HCT116 (cell line): ENCODE results near the gene NINJ2. TPM values are rescaled to one million over a fixed set of nuclear protein-coding genes. Genes with fewer than 3 reads are reported as not detected.

Experiments
- ATAC-seq: fragments of 200-7000 bp; cut with Tn5 transposase; 2 replicates; pipeline ENCODE4 v1.9.1; 2020; ENCODE audit warnings: mild to moderate bottlenecking, moderate library complexity
- BruUV-seq: library from RNA; stranded (reverse); fragments of 400-500 nt; replicated peaks from 2 replicates; lab custom pipeline; 2021; lab: Mats Ljungman, UMichigan
- CTCF ChIA-PET: fragments of 300-600 bp; sonication (Branson Sonifier 250); formaldehyde crosslinking; loops from one replicate; lab custom pipeline; 2021; ENCODE audit warnings: antibody characterized with exemption; lab: Charles Lee
- POLR2A ChIA-PET: fragments of 300-600, 350-600 bp; sonication (Branson Sonifier 250); formaldehyde crosslinking; loops from one replicate; lab custom pipeline; 2021; ENCODE audit warnings: antibody characterized with exemption; lab: Charles Lee
- RAD21 ChIA-PET, 2 experiments: fragments of 300-600 bp; sonication (Branson Sonifier 250); formaldehyde crosslinking; loops; one replicate each; lab custom pipeline; 2023; ENCODE audit warnings: low total read pairs in 2 of 2; ENCODE audit not compliant: uncharacterized antibody in 2 of 2, unreplicated experiment in 2 of 2, low non-redundant PET in 1 of 2; lab: Charles Lee
- DNase-seq: peaks from one replicate; pipeline ENCODE4 v3.0.0-alpha.2; 2010; ENCODE audit warnings: low read depth, low spot score
- H2AFZ ChIP-seq: fragments of 200-600 bp; shearing (Covaris generic), sonication (generic); 2 replicates; pipeline ENCODE4 v1.6.1; 2017; ENCODE audit warnings: low read depth, mixed run types, mixed read lengths, antibody characterized with exemption, low read length; ENCODE audit not compliant: poor library complexity, severe bottlenecking
- H3K27ac ChIP-seq: 2 replicates; pipeline ENCODE4 v1.5.1; 2012; ENCODE audit warnings: low read depth, low read length
- H3K27me3 ChIP-seq: fragments of 200-600 bp; sonication (generic); 2 replicates; pipeline ENCODE4 v1.6.1; 2016; ENCODE audit warnings: mixed run types, low read length, mixed read lengths; ENCODE audit not compliant: insufficient read depth
- H3K36me3 ChIP-seq, 2 experiments: fragments of 200-500 bp in 1 of 2; fragments of 200-600 bp in 1 of 2; sonication (Bioruptor generic) in 1 of 2; sonication (generic) in 1 of 2; 2 replicates each; pipeline versions ENCODE4 v1.5.1 to v1.6.1; 2014 to 2016; ENCODE audit warnings: low read length in 2 of 2, inconsistent platforms in 1 of 2, mixed read lengths in 1 of 2, mixed run types in 1 of 2; ENCODE audit not compliant: insufficient read depth in 2 of 2, control insufficient read depth in 1 of 2
- H3K4me1 ChIP-seq, 2 experiments: fragments of 200-600 bp in 1 of 2; sonication (generic) in 1 of 2; 2 replicates each; pipeline versions ENCODE4 v1.5.1 to v1.6.1; 2012 to 2017; ENCODE audit warnings: low read length in 2 of 2, inconsistent platforms in 1 of 2, mild to moderate bottlenecking in 1 of 2, mixed read lengths in 1 of 2, mixed run types in 1 of 2, moderate library complexity in 1 of 2; ENCODE audit not compliant: insufficient read depth in 2 of 2, control insufficient read depth in 1 of 2
- H3K4me2 ChIP-seq: fragments of 200-600 bp; sonication (generic); 2 replicates; pipeline ENCODE4 v1.6.1; 2017; ENCODE audit warnings: mixed run types, low read length, mixed read lengths
- H3K4me3 ChIP-seq, 2 experiments: fragments of 200-600 bp in 1 of 2; sonication (generic) in 1 of 2; replicated peaks in 1 of 2; 2 replicates each; pipeline ENCODE4 v1.5.1; 2011 to 2016; ENCODE audit warnings: low read length in 2 of 2, control low read depth in 1 of 2, low read depth in 1 of 2, mild to moderate bottlenecking in 1 of 2, mixed read lengths in 1 of 2, mixed run types in 1 of 2
- H3K79me2 ChIP-seq: fragments of 200-600 bp; sonication (generic); 2 replicates; pipeline ENCODE4 v1.6.1; 2017; ENCODE audit warnings: mild to moderate bottlenecking, mixed run types, low read length, moderate library complexity, mixed read lengths; ENCODE audit not compliant: insufficient read depth
- H3K9ac ChIP-seq: fragments of 200-600 bp; sonication (generic); 2 replicates; pipeline ENCODE4 v1.6.1; 2016; ENCODE audit warnings: low read length, mixed read lengths
- H3K9me2 ChIP-seq: fragments of 200-600 bp; sonication (generic), shearing (Covaris generic); 2 replicates; pipeline ENCODE4 v1.6.1; 2017; ENCODE audit warnings: mixed run types, mild to moderate bottlenecking, moderate library complexity; ENCODE audit not compliant: insufficient read depth
- H3K9me3 ChIP-seq, 2 experiments: fragments of 200-500 bp in 1 of 2; fragments of 200-600 bp in 1 of 2; sonication (Bioruptor generic) in 1 of 2; sonication (generic) in 1 of 2; 2 replicates each; pipeline ENCODE4 v1.6.1; 2014 to 2017; ENCODE audit warnings: low read length in 2 of 2, mixed read lengths in 2 of 2, inconsistent platforms in 1 of 2, low read depth in 1 of 2, mild to moderate bottlenecking in 1 of 2, mixed run types in 1 of 2, moderate library complexity in 1 of 2; ENCODE audit not compliant: control insufficient read depth in 1 of 2, insufficient read depth in 1 of 2
- H4K20me1 ChIP-seq: fragments of 200-600 bp; sonication (generic), shearing (Covaris generic); 2 replicates; pipeline ENCODE4 v1.6.1; 2017; ENCODE audit warnings: mixed run types, mild to moderate bottlenecking, moderate library complexity; ENCODE audit not compliant: insufficient read depth
- CEBPB ChIP-seq: IDR thresholded peaks from 2 replicates; pipeline ENCODE4 v1.6.1; 2012; ENCODE audit warnings: low read depth
- EGR1 ChIP-seq: IDR thresholded peaks from 2 replicates; pipeline ENCODE4 v1.6.1; 2012; ENCODE audit warnings: low read depth
- EZH2 ChIP-seq: fragments of 200-600 bp; sonication (generic); IDR thresholded peaks from 2 replicates; pipeline ENCODE4 v1.6.1; 2017; ENCODE audit warnings: antibody characterized with exemption, mixed run types
- EZH2phosphoT487 ChIP-seq: fragments of 200-600 bp; IDR thresholded peaks from 2 replicates; pipeline ENCODE4 v1.6.1; 2018; ENCODE audit warnings: antibody characterized with exemption, borderline replicate concordance
- JUND ChIP-seq: IDR thresholded peaks from 2 replicates; pipeline ENCODE4 v1.6.1; 2012
- POLR2A ChIP-seq: IDR thresholded peaks from 2 replicates; pipeline ENCODE4 v1.7.0; 2011; ENCODE audit warnings: borderline replicate concordance; ENCODE audit not compliant: insufficient read depth, insufficient read length; ENCODE audit errors: extremely low read depth
- SRF ChIP-seq: IDR thresholded peaks from 2 replicates; pipeline ENCODE4 v1.6.1; 2012; ENCODE audit warnings: low read depth
- TCF7L2 ChIP-seq: IDR thresholded peaks from 2 replicates; pipeline ENCODE4 v1.7.0; 2011; ENCODE audit warnings: borderline replicate concordance, inconsistent platforms; ENCODE audit not compliant: insufficient read depth, insufficient read length; ENCODE audit errors: extremely low read depth
- YY1 ChIP-seq: IDR thresholded peaks from 2 replicates; pipeline ENCODE4 v1.6.1; 2011; ENCODE audit warnings: low read length, low read depth, moderate library complexity, mild to moderate bottlenecking; ENCODE audit not compliant: insufficient replicate concordance; ENCODE audit errors: extremely low read depth
- ZFX ChIP-seq: fragments of 450-650 bp; IDR thresholded peaks from 2 replicates; pipeline ENCODE4 v1.6.1; 2017
- intact Hi-C: fragments of 100-400 bp; cut with micrococcal nuclease; formaldehyde crosslinking; loops from 2 replicates; pipeline ENCODE4 v1.10.0; 2022
- total RNA-seq: library from RNA; stranded (reverse); gene quantifications from one replicate; pipeline ENCODE4 v1.2.1, GENCODE V29; 2021; ENCODE audit not compliant: unreplicated experiment
- TF ChIP-seq, protein P1 (sequence below): IDR thresholded peaks from 2 replicates; pipeline ENCODE4 v1.6.1; 2012
- TF ChIP-seq, protein P2 (sequence below), 3 experiments: fragments of 200-600 bp in 1 of 3; sonication (generic) in 1 of 3; IDR thresholded peaks in 2 of 3; conservative IDR thresholded peaks in 1 of 3; 2 replicates each; pipeline ENCODE4 v1.5.1; 2012 to 2017; ENCODE audit warnings: low read depth in 2 of 3, low read length in 2 of 3, antibody characterized with exemption in 1 of 3, borderline replicate concordance in 1 of 3, control low read depth in 1 of 3, mild to moderate bottlenecking in 1 of 3, mixed read lengths in 1 of 3, mixed run types in 1 of 3, moderate library complexity in 1 of 3; ENCODE audit not compliant: insufficient read depth in 1 of 3

NINJ2 gene
- total RNA-seq, 1 experiment from 2014 or later = not detected

GRCh38 chr12:568486-568885, 94.8 kb downstream of the NINJ2 start (continued):
- TF ChIP-seq EZH2 (no peak), CEBPB (no peak), ZFX (no peak), EGR1 (no peak)
- TF ChIP-seq, protein P1, sequence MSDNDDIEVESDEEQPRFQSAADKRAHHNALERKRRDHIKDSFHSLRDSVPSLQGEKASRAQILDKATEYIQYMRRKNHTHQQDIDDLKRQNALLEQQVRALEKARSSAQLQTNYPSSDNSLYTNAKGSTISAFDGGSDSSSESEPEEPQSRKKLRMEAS = no peak
- TF ChIP-seq, all 23 proteins: peak for 0

DNA sequence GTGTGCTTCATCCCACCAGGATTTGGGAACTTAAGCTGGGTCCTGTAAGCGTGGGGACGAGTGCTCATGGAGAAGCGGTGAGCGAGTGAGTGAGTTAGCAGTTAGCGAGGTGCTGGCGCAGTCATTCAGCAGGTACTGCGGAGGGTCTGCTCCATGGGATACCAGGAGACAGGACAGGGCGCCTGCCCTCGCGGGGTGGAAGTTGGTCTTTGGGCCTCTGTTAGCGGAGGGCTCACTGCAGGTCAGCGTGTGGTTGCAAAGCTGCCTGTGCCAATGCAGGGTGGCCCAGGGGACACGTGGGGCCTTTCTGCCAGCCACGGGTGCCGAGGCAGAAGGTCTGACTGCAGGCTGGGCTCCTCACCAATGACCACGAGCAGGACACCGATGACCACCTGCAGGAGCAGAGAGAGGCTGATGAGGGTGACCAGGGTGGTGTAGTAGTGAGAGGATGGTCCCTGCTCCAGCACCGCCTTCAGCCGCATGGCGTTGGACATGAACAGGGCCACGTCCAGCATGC, 97.6 kb downstream of the NINJ2 start:
- H4K20me1 ChIP-seq = no peaks in the 10 kb centered on the region
- H3K79me2 ChIP-seq = no peaks in the 10 kb centered on the region
- H3K4me2 ChIP-seq = no peak overlapping the region
- BruUV-seq = no TSS peak
- ChIA-PET RAD21 (no interaction called here), POLR2A (no interaction called here), CTCF (interaction anchor here (1.0 kb wide), 1 partner anchor 10 kb away, joined by 3 read pairs; no protein-coding TSS in a partner anchor)
- ATAC-seq = no peak
- no peak overlapping the region for H3K27ac ChIP-seq
- H3K9ac ChIP-seq = no peak overlapping the region
- no peaks in the 10 kb centered on the region for H3K9me2 ChIP-seq
- no peaks in the 10 kb centered on the region for H3K36me3 ChIP-seq
- no peaks in the 10 kb centered on the region for H3K27me3 ChIP-seq
- DNase-seq = no peak
- H2AFZ ChIP-seq = no peak overlapping the region
- H3K4me1 ChIP-seq = peaks cover 0 to 15% of the 10 kb centered on the region in 2 experiments; a peak in 3 of 4 replicates
- no peak overlapping the region for H3K4me3 ChIP-seq
- intact Hi-C loops = no loop called here
- no peaks in the 10 kb centered on the region for H3K9me3 ChIP-seq
- TF ChIP-seq TCF7L2 (no peak), EZH2phosphoT487 (no peak), EZH2 (no peak)

DNA sequence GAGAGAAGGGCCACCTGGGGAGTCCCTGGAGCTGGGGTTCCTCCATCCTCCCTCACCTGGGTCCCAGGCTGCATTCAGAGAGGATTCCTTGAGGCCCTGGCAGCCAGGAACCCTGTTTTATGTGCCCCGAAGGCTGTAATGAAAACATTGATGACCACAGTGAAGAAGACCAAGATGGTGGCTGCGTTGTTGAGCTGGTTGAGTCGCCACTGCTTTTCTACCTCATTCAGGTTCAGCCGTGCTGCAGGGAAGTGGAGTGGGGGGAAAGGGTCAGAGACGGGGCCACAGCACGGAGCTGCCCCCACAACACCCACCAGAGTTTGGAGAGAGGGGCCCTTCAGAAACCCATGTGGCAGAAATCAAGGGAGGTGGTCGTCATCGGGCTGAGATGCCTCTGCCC, 98.1 kb downstream of the NINJ2 start:
- TF ChIP-seq EZH2phosphoT487 (no peak), POLR2A (no peak), YY1 (no peak), SRF (no peak), JUND (no peak), EZH2 (no peak)
- TF ChIP-seq, protein P1 = no peak
- TF ChIP-seq, protein P2, sequence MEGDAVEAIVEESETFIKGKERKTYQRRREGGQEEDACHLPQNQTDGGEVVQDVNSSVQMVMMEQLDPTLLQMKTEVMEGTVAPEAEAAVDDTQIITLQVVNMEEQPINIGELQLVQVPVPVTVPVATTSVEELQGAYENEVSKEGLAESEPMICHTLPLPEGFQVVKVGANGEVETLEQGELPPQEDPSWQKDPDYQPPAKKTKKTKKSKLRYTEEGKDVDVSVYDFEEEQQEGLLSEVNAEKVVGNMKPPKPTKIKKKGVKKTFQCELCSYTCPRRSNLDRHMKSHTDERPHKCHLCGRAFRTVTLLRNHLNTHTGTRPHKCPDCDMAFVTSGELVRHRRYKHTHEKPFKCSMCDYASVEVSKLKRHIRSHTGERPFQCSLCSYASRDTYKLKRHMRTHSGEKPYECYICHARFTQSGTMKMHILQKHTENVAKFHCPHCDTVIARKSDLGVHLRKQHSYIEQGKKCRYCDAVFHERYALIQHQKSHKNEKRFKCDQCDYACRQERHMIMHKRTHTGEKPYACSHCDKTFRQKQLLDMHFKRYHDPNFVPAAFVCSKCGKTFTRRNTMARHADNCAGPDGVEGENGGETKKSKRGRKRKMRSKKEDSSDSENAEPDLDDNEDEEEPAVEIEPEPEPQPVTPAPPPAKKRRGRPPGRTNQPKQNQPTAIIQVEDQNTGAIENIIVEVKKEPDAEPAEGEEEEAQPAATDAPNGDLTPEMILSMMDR (IDR thresholded peaks at IDR 0.05 in 2 of 3, conservative IDR thresholded peaks at IDR 0.05 in 1 of 3; ENCODE audit: borderline replicate concordance in 1 of 3, insufficient read depth in 1 of 3, low read depth in 2 of 3, low read length in 2 of 3) = no peak
- no peak overlapping the region for H3K9ac ChIP-seq
- H3K4me1 ChIP-seq = peaks cover 0 to 11% of the 10 kb centered on the region in 2 experiments; a peak in 3 of 4 replicates
- no peaks in the 10 kb centered on the region for H3K9me2 ChIP-seq
- intact Hi-C loops = no loop called here
- no peak overlapping the region for H3K4me3 ChIP-seq
- no peak overlapping the region for H2AFZ ChIP-seq
- no peak for ATAC-seq
- CTCF ChIA-PET = interaction anchor here (1.0 kb wide), 1 partner anchor 11 kb away, joined by 3 read pairs; no protein-coding TSS in a partner anchor
- H3K27me3 ChIP-seq = no peaks in the 10 kb centered on the region
- H3K79me2 ChIP-seq = no peaks in the 10 kb centered on the region
- H3K27ac ChIP-seq = no peak overlapping the region
- POLR2A ChIA-PET = no interaction called here
- no peak overlapping the region for H3K4me2 ChIP-seq
- DNase-seq = no peak
- RAD21 ChIA-PET = no interaction called here
- no peaks in the 10 kb centered on the region for H3K36me3 ChIP-seq
- BruUV-seq = no TSS peak
- no peaks in the 10 kb centered on the region for H3K9me3 ChIP-seq
- H4K20me1 ChIP-seq = no peaks in the 10 kb centered on the region
